ENCODE data around the gene GAGE10.
A peak's percentile ranks its signal among the peaks of the same experiment; 100 is the strongest.

The GAGE10 gene, protein sequence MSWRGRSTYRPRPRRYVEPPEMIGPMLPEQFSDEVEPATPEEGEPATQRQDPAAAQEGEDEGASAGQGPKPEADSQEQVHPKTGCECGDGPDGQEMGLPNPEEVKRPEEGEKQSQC

DNA sequence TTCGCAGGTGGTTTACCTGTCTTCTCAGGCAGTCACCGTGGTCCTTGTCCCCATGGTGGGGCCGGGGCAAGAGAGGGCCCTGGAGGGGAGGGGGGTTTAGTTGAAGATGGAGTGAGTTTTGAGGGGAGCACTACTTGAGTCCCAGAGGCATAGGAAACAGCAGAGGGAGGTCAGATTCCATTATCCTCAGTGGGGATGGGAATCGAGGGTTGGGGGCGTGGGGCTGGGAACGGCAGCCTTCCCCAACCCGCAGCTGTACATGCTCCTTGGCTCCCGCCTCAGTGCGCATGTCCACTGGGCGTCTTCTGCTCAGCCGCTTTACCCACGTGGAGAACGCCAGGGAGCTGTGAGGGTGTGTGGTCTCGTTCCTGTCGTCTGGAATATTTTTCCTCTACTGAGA lies at the start of gene GAGE10:
Gene GAGE10, plus strand, starts transcription at position 301 of the 400 bp plus-strand sequence. CDS start 1,214 bp downstream, outside the sequence.
- DNase-seq (ENCODE audit: low spot score): no peak

GRCh38 chrX:49254639-49255038 lies 48.8 kb upstream of the GAGE10 start:
- no peak for DNase-seq (ENCODE audit: low spot score)

DNA sequence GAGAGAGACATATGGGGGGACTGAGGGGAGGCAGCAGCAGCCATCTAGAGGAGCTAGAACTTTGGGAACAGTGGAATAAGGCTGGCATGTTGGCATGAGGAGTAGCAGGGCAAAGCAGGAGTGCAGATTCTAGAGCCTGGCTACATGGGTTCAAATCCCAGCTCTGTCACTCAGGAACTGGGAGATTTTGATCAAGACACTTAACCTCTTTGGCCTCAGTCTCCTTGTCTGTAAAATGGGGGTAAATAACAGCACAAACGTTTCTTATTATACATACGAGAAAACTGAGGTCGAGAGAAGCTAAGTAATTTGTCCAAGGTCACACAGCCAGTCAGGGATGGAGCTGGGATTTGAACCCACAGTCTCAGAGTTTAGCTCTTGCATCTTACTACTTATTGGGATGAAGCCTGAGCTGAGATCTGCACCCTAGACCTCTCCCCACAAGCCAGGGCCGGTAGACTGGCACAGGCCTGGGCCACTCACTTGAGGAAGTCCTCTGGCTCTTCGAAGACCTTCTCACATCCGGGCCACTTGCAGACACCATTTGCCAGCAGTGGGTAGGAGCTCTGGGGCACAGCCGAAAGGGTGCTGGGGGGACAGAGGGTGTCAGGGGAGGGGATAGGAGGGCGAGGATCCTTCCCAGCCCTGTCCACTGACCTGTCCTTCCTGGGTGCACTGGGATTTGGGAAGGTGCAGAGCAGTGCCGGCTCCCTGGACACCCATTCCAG lies 47.0 kb upstream of the GAGE10 start:
- no peak for DNase-seq (ENCODE audit: low spot score)

DNA sequence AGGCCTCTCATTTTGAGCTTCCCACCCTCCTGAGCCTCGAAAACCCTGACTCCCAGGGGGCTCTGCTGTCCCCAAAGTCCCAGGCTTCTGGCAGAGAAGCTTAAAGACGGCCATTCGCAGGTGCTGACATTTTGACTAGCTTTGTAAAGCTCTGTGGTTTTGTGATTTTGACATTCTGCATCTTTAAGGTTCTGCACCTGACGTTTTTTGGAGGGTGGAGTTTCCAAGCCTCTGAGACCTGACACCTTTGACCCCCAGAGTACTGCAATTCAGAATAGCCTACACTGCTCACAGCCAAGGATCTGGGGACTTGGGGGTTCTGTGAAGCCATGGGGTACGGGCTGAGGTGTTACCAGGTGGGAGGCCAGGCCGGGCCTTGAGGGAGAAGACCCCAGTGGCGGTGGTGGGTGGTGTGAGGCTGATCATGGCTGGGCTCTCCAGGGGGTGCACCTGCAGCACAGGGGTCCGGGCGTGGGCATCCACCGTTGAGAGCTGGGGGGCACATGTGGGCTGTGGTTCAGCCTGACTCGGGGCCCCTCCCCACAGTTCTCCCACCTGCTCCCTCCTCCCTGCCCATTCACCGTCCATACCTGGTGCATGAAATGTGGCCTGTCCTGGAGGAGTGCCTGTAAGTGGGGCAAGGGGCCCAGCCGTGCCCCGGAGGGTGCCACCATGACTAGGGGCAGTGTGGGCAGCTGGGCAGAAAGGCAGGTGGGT lies 46.2 kb upstream of the GAGE10 start:
- DNase-seq (ENCODE audit: low spot score): no peak

- DNase-seq (ENCODE audit: low spot score): peak; percentile 36
These were observed 45.3 kb upstream of the GAGE10 start for GRCh38 chrX:49257846-49258748.

DNA sequence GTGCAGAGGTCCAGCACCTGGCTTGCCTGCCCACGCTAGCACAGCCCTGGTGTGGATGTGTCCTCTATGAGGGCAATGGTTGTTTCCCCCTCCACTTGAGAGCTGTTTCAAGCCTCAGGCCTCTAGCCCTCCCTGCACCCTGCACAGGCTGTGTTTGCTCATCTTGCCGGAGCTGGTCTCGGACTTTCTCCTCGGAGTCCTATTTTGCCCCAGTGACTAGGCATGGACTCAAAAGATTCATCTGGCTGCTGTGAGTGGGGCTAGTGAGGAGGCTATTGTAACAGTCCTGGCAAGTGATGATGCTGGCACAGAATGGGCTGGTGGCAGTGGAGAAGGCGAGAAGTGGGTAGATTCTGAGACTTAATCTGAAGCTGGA lies 44.7 kb upstream of the GAGE10 start:
- no peak for DNase-seq (ENCODE audit: low spot score)

DNA sequence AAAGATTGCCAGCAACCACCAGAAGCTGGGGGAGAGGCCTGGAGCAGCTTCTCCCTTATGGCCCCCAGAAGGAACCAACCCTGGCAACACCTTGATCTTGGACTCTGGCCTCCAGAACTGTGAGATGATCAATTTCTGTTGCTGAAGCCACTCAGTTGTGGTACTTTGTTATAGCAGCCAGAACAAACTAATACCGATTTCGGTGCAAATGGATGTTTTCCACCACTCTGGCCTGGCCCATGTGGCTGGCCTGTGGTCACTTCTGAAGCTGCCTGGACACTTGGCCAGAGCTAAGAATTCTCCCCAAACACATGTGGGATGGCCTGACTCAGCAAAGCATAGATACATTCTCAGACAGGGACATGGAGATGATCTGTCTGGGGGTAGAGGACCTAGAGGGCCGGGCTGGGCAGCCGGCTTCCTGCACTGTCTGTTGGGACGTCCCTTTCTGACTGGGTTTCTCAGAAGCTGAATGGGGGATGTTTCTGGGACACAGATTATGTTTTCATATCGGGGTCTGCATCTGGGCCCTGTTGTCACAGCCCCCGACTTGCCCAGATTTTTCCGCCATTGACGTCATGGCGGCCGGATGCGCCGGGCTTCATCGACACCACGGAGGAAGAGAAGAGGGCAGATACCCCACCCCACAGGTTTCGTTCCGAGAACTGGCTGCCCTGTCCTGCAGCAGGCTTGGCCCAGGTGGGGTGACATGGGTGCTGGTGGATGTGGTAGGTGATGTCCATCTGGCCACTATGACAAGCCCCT lies 43.0 kb upstream of the GAGE10 start:
- DNase-seq (ENCODE audit: low spot score): no peak

DNA sequence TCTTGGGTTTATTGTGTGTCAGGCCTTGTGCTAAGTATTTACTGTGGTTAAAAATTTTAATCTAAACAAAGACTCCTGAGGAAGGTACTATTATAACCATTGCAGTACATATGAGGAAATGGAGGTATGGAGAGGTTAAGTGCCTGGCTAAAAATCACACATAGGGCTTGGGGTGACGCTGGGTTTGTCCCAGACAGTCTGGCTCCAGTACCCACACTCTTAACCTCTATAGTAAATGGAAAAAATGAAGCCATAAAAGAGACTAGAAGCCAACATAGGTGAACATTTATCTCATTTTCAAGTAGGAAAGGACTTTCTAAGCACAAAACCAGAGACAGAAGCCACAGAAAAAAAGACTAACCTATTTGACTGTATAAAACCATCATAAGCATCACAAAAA lies 40.8 kb upstream of the GAGE10 start:
- no peak for DNase-seq (ENCODE audit: low spot score)

- DNase-seq (ENCODE audit: low spot score): no peak
These were observed 39.8 kb upstream of the GAGE10 start for GRCh38 chrX:49263631-49264030.

DNA sequence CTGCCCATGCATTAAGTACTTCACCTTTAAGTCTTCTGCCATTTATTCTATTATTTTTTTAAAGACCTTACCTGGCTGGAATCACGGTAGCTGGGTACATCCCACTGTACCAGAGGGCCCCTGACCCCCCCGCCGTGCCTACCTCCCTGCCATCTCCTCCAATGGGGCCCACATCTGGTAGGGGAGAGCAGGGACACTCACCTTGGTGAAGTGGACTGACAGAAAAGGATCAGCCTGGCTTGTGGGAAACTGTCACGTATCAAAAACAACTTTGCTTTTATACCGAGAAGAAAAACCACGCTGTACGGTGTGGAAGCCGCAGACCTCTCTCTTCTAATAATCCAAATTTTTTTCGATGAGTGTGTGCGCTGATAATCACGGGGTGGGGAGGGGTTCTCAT lies 39.0 kb upstream of the GAGE10 start, which contains the start of gene FOXP3:
Gene FOXP3, minus strand, starts transcription at position 251 of the 400 bp plus-strand sequence. CDS start 6,205 bp downstream, outside the sequence.
- peak; percentile 46 for DNase-seq (ENCODE audit: low spot score)

GRCh38 chrX:49266523-49267445 lies 36.7 kb upstream of the GAGE10 start:
- no peak for DNase-seq (ENCODE audit: low spot score)

DNA sequence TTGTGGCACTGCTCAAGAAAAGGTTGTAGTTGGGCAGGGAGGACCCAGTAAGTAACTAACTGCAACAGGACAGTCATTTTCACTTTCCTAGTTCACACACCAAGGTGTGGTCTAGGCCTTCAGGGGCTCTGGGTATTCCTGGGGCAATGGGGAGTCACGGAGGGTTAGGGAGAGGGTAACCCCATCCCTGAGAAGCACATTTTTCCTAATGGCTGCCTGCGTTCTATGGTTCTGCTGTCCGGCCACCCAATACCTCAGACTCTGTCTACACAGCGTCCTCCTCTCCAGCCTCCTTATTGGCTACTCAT lies 34.8 kb upstream of the GAGE10 start:
- DNase-seq (ENCODE audit: low spot score): no peak

- DNase-seq (ENCODE audit: low spot score): peak; percentile 96
These were observed 34.3 kb upstream of the GAGE10 start for GRCh38 chrX:49269010-49269766.

DNA sequence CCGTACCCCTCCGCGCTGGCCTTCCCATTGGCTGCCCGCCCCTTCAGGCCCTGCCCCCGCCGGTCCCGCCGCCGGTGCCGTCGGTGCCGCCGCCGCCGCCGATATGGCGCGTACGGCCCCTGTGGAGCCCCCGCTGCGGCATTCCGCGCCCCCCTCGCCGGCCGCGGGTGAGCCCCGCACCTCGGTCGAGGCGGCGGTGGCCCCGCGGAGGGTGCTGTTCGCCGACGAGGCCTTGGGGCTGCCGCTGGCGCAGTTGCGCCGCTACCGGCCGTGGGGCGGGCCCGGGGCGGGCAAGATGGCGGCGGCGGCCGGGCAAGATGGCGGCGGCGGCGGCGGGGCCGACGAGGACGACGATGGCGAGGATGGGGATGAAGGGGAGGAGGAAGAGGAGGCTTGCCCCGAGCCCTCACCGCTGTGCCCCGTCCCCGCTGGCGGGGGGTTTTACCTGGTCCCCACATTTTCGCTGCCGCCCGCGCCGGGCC lies 33.6 kb upstream of the GAGE10 start, which contains the start of gene PPP1R3F:
Gene PPP1R3F, plus strand, starts transcription at position 27 of the 482 bp plus-strand sequence. Its CDS starts 77 bp downstream, at position 104.
- DNase-seq (ENCODE audit: low spot score): no peak

DNA sequence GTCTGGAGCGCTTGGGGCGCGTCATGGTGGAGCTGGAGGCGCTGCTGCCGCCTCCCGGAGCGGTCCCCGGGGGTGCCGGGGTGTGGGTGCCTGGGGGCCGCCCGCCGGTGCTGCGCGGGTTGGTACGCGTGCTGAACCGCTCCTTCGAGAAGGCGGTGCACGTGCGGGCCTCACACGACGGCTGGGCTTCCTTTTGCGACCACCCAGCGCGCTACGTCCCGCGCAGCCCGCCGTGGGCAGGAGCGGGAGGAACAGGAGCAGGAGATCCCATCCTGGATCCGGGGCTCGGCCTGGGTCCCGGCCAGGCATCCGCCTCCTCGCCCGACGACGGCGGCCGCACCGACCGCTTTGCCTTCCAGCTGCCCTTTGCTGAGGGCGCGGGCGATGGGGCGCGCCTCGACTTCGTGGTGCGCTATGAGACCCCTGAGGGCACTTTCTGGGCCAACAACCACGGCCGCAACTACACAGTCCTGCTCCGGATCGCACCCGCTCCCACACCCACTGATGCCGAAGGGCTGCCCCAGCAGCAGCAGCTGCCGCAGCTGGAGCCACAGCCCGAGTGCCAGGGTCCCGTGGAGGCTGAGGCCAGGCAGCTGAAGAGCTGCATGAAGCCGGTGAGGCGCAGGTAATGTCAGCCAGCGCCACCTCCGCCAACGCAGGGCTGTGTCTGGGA lies 33.1 kb upstream of the GAGE10 start:
- DNase-seq (ENCODE audit: low spot score): no peak

DNA sequence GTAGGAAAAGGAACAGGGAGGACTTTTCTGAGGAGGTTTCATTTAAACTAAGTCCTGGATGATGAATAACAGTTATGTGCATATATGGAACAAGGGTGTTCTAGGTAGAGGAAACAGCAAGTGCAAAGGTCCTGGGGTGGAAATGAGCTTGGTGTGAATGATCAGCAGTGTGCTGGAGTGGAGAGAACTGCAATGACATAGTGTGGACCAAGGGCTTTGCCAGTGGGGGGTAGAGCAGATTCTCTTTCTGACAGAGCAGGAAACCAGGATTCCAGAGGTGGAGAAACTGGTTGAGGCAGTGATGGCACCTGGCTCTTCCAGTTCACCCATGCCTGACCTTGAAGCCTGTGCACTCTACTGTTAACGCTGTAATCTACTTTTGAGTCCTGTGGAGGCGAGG lies 32.1 kb upstream of the GAGE10 start:
- DNase-seq (ENCODE audit: low spot score): no peak

DNA sequence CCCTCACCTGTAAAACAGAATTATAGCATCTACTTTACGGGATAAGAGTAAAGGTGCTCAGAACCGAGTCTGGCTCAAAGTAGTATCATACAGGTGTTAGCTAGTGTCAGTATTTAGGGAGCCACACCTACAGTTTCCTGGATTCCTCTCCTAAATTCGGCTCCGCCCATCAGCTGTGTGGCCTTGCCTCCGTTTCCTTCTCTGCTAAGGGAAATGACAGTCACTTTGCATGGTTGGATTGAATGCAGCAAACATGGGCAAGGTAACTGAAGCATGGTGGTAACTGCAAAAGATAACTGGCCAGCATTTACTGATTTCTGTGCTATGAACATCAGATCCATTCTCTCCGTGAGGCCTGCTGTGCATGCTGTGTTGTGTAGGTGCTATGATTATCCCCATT lies 31.0 kb upstream of the GAGE10 start:
- DNase-seq (ENCODE audit: low spot score): peak; percentile 62

DNA sequence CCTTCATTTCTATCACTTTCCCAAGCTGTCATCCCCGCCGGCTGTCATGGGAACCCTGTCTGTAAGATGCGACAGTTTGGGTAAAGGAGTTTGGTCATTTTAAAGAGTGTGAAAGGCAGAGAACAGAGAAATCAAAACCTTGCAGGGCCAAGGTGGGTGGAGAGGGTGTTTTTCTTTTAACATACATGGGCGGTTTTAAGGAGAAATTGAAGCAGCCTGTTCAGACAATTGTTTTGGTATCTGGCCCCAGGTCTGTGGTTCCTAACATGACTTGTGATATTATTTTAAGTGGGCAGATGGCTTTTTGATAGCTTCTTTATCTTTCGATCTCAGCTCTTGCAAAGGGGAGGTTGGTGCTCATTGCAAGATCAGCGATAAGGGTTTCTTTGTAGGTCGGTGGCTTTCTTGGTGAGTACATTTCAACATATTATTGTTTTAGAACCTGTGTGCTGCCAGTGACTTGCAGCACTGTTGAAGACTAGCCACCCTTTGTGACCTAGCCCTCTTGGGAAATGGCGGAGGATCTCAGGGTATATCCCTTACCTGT lies 30.2 kb upstream of the GAGE10 start:
- DNase-seq (ENCODE audit: low spot score): peak; percentile 86

- no peak for DNase-seq (ENCODE audit: low spot score)
These were observed 27.2 kb upstream of the GAGE10 start for GRCh38 chrX:49276207-49276606.
